Measurements from ENCODE around the gene CAMTA1.

The CAMTA1 gene

DNA sequence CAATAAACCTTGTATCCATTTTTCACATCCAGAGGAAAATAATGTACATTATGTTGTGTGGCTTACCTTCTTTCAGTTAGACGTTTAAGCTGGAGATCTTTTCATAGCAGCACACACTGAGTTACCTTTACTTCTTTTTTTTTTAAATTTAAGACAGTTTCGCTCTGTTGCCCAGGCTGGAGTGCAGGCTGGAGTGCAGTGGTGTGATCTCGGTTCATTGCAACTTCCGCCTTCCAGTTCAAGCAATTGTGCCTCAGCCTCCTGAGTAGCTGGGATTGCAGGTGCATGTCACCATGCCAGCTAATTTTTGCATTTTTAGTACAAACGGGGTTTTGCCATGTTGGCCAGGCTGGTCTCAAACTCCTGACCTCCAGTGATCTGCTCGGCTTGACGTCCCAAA lies 7.4 kb upstream of the CAMTA1 start:
- DNase-seq: no peak

DNA sequence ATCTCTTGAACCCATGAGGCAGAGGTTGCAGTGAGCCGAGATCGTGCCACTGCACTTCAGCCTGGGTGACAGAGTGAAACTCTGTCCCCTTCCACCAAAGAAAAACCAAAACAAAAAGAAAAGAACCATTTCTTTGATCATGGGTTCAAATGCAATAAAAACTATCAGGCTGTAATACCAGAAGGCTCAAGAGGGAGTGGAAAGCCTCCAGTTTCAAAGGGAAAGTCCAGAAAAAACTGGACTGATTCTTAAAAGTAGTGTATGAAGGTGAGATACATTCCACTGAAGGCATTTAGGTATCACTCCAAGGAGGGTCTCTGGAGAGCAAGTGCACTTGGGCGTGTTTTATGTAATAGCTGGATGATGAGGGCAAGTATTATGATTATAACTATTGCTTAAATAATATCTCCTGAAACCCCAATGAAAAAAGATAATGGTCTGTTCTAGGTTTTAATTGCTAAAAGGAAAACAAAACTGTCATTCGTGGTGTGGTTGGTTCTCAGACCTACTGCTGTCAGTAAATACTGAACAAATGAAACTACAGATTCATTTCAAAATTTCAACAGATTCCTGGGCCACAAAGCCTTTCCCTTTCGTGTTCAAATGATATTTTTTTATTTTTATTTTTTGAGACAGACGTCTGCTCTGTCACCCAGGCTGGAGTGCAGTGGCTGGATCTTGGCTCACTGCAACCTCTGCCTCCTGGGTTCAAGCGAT lies 6.0 kb upstream of the CAMTA1 start:
- no peak for DNase-seq

DNA sequence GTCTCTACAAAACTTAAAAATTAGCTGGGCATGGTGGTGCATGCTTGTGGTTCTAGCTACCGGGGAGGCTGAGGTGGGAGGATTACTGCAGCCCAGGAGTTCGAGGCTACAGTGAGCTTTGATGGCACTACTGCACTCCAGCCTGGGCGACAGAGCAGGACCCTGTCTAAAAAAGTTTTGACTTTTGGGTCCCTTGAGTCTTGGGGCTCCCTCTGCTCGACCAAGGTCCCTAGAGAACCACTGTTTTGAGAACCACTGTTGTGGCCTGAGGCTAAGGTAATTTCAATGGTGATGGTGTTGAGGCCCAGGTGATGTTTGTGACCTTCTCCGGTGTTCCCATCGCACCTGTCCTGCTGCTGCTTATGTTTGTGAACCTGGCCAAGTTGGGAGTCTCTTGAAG lies 3.1 kb upstream of the CAMTA1 start:
- no peak for DNase-seq

DNA sequence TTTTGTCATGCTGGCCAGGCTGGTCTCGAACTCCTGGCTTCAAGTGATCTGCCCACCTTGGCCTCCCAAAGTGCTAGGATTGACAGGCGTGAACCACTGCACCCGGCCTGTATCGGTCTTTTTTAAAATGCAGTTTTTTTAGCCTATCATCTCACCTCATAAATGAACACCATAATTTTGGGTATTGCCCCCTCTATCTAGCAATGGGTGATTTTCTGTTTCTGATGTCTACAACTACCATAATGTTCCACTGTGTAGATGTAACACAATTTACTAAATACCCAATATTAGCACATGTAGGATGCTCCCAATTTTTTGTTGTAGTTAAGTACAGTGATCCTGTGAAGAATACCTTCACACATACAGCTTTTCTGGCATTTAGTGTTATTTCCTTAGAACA lies 2.0 kb upstream of the CAMTA1 start:
- DNase-seq: no peak

DNA sequence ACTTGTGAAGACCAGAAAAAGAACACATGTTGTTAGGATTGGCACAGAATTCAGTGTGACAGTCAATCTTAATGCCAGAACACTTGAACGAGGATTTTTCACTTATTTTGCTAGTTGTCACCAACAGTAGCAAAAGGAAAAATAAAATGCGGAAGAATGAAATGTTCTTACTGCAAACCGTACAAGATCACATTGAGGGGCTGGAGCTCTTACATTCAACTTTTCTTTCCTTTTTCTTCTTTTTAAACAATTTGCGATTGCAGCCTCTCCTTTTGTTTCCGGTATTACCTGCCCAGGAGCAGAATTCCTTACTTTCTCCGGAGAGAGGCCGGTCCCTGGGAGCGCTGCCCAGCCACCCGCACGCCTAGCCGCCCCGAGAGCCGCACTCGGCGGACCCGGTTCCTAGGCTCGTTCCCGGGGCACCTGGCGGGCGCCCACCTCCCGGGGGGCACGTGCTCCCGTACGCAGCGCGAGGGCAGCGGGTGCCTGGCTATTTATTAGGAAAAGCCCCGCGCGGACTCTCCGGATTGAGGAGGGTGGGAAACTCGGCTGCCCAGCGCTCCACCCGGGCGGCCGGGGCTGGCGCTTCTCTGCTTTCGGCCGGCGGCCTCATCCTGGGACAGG lies 1.2 kb upstream of the CAMTA1 start:
- DNase-seq: no peak

DNA sequence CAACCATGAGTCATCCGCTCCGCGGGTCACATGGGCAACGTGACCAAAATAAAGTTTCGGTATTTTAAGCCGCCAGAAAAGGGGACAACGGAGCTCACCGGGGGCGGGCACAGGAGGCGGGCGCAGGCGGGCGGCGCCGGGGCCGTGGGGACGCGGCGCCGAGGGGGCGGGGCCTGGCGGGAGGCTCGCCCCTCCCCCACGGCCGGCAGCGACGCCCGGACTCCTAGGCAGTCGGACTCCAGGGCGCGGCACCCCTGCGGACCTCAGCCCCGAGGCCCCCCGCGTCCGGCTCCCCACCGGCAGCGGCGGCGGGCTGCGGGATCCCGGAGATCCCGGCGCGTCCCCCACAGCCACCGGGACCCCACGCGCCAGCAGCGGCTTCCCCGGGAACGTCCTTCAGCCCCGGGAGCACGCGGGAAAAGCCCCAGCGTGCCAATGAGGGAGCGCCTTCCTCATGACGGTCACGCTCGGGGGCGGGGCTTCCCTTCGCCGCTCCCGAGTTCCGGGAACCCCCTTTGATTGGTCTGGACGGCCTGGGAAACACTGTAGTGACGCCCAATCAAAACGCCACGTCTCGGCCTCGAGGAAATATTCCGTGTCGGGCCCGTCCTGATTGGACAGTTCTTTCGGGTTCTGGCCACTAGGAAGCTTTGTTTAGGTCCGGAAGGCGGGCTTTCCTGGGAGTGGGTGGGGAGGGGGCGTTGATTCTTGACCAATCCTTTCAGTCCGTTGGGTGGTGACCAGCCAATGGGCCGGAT lies 515 bp upstream of the CAMTA1 start:
- DNase-seq: peak; percentile 100

DNA sequence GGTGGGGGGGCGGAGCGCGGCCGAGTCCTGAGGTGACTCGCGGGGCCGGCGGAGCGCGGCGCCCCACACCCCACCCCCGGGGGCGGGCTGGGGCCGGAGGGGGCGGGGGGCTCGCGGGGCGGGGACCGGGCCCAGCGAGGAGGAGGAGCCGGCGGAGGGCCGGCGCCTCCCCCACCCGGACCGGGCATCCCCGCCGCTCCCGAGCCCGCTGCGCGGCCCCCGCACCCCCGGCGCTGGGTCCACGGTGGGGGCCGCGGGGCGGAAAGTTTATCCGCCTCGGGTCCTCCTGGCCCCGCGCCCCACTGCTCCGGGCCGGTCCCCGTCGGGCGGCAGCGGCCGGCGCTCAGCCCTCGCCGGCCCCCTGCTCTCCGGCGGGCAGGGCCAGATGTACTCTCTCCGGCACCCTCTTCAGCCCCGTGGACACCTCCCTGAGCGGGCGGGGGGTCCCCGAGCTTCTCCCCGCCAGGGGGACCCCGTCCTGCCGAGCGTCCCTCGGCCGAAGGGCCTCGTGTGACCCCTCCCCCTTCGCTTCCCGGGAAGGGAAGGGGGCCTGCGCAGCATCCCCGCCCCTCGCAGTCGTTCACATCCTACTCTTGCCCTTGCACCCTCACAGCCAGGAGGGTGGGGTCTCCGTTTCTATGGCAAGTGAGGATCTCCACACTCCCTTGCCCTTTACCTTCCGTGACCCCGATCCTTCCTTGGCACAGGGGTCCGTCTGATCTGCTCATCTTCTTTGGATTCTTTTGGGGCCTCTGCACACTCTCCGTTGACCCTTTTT lies 663 bp downstream of the CAMTA1 start:
- DNase-seq: peak; percentile 38

DNA sequence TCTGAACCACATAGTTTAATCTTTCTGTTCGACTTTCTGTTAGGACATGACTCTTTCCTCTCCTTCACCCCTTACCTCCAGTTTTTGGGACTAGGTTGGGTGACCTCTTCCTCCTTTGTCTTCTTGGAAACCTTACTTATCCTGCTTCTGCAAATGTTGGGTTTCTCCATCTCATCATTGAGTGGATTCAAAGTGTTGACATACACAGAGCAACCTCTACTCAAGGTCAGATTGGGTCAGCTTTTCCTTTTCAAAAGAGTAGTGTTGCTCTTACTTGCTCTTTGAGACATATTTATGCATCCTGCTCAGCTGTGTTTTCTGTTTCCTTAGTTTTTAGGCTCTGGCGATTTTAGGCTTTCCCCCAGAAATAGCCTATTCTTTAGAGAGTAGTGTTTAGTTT lies 3.7 kb downstream of the CAMTA1 start:
- no peak for DNase-seq

DNA sequence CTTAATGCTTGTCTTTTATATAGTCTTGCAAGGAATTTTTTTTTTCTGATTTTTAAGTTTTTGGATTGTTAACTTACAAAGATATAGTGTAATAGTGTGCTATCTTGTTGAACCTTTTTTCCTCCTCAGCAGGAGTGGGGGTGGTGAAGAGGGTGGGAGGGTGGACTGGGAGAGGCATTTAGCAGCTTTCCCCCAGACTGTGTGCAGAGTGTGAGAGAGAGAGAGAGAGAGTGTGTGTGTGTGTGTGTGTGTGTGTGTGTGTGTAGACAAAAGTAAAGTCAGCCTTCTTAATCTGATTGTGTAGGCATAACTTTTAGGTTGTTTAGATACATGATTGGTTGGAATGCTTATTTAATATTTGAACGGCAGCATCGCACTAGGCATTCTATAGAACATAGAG lies 4.9 kb downstream of the CAMTA1 start:
- DNase-seq: no peak

DNA sequence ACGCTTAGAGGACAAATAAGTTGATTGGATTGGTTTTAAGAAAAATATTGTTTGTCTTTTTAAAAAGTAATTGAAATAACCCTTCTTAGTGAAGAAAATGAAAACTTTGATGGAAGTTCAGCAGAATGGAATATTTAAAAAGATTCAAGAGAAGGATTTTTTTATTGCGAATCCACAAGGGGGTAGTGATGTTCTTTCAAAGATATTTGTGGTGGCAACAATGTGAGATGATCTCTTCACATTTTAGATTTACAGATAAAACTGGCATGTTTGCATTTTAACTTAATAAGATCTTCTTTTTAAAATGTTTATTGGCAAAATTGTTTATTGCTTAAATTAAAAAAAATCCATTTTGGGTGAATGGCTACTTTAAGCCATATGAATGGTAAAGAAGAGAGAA lies 8.9 kb downstream of the CAMTA1 start:
- peak; percentile 9 for DNase-seq

DNA sequence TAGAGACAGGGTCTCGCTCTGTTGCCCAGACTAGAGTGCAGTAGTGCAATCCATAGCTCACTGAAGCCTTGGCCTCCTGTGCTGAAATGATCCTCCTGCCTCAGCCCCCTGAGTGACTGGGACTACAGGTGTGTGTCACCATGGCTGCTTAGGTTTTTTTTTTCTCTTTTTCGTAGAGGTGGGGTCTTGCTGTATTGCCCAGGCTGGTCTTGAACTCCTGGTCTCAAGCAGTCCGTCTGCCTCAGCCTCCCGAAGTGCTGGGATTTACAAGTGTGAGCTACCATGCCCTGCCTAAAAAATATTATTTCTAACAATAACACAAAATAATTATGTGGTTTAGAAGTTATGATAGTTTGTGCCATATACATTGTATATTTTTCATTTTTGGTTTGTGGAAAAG lies 9.9 kb downstream of the CAMTA1 start:
- DNase-seq: no peak

DNA sequence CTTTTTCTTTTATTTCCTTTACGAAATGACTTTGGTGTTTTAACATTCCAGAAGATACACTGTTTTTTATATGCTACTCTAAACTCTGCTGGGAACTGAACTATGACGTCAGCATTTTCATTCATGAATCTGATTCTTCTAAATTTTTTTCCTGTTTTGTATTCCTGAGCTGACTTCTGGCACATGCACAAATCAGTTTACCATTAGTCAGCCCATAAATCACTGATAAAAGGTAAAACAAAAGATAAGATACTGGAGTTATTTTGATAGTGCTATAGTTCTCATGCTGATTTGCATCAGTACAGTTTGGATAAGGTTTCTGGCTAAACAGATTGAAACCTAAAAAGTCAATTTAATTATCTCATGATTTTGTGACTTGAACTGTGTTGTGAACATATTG lies 10.4 kb downstream of the CAMTA1 start:
- DNase-seq: no peak

DNA sequence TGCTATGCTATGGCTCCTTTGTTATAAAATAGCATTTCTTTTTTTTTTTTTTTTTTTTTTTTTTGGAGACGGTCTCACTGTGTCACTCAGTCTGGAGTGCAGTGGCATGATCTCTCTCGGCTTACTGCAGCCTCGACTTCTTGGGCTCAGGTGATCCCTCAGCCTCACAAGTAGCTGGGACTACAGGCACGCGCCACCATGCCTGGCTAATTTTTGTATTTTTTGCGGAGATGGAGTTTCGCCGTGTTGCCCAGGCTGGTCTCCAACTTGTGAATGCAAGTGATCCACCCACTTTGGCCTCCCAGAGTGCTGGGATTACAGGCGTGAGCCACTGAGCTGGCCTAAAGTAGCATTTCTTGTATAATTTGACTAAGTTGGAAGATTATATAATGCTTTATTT lies 10.8 kb downstream of the CAMTA1 start:
- no peak for DNase-seq

DNA sequence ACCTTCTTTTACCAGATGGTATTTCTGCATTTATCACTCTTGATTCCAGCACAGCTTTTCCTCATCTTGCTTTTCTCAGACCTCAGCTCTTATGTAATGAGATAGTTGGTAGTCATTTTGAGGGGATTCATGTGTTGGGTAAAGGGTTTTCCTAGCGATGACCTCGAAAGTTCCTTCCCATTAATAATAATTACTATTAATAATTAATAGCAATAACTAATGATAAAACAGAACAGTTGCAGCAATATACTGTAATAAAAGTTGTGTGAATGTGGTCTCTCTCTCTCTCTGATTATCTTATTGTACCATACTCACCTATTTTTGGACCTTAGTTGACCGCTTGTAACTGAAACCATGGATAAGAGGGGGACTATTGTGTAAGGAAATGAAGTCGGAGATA lies 14.2 kb downstream of the CAMTA1 start:
- no peak for DNase-seq

DNA sequence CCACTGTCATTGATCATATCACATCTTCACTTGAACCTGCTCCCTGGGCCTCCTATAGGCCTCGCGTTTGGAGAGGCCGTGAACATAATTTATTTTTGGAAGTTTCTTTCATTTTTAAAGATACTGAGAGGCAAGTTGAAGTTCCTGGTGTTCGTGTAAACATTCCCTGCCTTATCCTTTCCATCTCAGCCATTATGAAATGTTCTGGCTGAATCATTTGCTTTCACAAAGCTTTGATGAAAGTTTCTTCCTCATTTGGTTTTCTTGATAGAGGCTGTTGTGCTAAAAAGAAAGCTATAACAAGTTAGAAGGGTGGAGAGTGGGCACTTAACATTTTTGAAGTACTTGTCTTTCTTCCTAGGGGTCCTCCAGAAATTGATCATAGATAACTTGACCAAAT lies 15.5 kb downstream of the CAMTA1 start:
- no peak for DNase-seq

DNA sequence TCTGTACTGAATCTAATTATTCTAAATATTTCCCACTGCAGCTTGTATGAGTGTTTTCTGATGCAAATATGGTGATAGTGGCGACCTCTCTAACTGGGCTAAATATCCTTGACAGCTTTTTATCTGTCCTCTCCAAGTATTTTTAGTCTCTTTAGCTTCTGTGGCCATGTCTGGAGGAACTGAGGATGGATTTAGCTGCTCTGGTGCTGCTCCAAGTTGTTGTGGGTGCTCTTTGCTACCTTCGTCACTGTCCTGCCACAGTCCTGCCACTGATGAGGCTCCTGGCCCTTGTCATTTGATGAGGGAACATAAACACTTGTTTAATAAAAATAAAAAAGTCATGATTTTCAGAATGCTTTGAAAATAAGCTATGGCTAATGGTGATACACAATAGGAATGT lies 15.9 kb downstream of the CAMTA1 start:
- no peak for DNase-seq

DNA sequence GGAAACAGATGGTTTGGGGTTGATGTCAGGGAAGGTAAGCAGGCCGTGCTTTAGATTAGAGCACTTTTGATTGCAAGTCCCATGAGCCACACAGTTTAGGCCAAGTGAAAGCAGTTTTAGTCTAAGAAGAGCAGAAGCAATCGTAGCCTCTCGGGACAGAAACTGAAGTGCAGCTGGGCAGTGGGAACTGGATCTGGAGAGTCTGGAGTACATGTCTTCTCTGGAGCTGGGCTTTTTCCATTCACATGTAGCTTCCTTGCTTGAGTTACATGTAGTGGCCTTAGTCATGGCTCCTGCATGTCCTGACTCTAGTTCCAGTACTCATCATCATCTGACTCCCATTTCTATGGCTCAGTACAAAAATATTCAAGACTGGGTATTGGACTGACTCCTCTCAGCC lies 16.7 kb downstream of the CAMTA1 start:
- DNase-seq: no peak

DNA sequence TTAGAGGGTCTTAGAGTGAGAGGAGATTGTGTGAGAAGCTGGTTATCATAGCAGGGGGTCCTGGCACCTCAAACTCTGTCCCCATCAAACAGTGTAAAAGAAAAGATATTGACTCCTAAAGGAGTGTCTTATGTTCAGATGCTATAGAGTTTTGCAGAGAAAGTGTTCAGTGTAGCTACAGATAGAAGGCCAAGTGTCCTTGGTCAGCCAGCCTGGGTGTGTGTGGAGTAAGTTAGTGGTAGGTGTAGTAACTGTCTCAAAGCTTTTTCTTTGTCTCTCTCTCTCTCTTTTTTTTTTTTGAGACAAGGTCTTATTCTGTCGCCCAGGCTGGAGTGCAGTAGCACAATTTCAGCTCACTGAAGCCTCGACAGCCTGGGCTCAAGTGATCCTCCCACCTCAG lies 17.2 kb downstream of the CAMTA1 start:
- DNase-seq: no peak

DNA sequence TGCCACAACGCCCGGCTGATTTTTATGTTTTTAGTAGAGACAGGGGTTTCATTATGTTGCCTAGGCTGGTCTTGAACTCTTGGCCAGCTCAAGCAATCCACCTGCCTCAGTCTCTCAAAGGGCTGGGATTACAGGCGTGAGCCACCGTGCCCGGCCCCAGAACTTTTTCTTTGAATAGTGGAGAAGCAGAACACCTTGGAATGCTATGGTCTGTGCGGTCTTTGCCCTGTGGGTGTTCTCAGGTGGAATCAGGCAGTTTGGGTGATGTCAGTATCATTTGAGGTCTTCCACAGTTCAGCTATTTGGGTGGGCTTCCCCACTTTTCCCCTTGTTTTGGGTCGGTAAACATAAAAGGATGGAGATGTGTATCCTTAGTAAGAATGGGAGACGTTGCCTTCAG lies 17.6 kb downstream of the CAMTA1 start:
- no peak for DNase-seq

DNA sequence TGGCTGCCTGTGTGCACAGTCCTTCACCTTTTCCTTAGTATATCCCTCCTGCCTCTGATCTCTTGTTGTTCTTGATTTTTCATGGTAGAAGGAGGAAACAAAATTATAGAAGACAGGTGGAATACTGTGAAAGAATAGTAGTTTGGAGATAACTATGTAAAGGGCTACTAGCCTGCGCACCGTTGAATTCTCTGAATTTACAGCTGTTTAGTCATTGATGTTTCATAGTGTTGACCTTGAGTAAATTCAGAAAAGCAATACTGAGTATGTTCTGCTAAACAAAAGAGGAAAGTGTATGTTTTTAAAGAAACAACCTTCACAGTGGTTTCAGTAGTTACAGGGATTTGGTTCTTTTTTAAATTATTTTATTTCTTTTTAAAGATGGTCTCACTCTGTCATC lies 18.1 kb downstream of the CAMTA1 start:
- DNase-seq: no peak

DNA sequence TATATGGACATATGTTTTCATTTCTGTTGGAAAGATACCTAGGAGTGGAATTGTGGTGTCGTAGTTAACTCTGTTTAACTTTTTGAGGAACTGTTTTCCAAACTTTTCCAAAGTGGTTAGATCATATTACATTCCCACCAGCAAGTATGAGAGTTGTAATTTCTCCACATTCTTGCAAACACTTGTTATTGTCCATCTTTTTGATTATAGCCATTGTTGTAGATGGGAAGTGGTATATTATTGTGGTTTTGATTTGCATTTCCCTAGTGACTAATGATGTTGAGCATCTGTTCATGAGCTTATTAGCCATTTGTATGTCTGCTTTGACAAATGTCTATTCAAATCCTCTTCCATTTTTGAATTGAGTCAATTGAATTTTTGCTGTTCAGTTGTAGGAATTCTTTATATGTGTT lies 19.8 kb downstream of the CAMTA1 start:
- no peak for DNase-seq

DNA sequence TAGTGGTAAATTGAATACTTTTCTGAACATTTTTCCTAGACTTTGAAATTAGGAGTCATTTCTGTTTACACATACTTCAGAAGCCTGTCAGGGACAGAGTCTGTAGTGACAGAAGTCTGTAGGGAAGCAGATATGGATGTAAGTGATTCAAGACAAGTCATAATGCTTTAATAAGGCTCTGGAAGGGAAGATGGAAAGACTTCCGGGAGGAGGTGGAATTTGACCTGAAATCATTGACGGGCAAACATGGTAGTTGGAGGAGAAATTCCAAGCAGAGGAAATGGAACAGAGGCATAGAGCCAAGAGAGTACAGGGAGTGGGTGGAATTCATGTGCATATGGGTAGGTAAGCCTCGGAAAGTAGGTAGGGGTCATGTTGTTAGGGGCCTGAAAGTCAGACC lies 22.5 kb downstream of the CAMTA1 start:
- DNase-seq: no peak

DNA sequence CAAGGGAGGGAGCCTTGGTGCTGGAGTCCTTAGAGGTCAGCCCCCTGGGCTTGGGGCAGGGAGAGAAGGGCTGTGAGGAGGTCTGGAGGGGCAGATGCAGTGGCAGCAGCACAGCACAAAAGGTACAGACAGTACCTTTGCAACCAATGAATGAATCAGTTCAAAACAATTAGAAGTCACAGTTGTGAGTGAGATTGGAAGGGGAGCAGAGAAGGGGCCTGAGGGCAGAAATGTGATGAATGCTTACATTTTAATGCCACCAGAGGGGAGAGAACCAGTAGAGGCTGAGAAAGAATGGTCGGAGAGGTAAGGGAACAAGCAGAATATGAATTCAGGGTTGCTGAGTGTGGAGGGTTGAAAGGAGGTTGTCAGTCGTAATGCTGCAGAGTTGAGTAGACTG lies 24.2 kb downstream of the CAMTA1 start:
- DNase-seq: no peak

All from COR-L47 (cell line).